Measurements from ENCODE around the gene VPS9D1. TPM values are rescaled to one million over a fixed set of nuclear protein-coding genes. Genes with fewer than 3 reads are reported as not detected.

The VPS9D1 gene
- total and polyA plus RNA-seq, 10 of the 15 experiments (the other 5 are each of a cell fraction or from before 2014, with no cell fraction given), result 0.65 to 4.2 (median 1.1) TPM

DNA sequence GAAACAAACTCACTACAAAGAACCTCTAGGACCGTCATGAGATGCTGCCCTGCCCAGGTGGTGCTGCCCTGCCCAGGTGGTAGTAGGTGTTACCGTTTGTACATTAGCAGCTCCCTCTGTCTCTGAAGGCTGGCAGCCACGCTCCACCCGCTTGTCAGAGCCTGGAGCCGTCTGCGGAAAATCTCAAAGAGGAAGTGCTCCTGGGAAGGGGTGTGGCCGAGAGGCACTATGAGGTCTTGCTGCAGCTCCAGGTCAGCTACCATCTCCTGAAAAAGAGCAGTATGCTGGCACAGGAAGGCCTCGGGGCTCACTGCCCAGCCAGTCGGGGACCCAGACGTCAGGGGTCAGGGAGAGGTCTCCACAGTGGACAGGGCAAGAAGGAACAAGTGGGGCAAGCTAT is 28.9 kb upstream of the VPS9D1 start:
- POLR2A ChIA-PET, result interaction anchor here (0.5 kb wide), 1 partner anchor 233 kb away, joined by 3 read pairs; no protein-coding TSS in a partner anchor
- H3K4me1 ChIP-seq (ENCODE audit: control insufficient read depth, insufficient read depth, low read length), result no peaks in the 10 kb centered on the region; the same call in 1 of the 2 replicates
- no peak for FAIRE-seq
- SMC1A ChIA-PET (ENCODE audit: uncharacterized antibody, unreplicated experiment), result no interaction called here
- peak; percentile 76 for TF ChIP-seq SPI1 (IDR thresholded peaks at IDR 0.05; ENCODE audit: borderline replicate concordance, insufficient read depth, low read depth, low read length)
- TF ChIP-seq, protein P1, sequence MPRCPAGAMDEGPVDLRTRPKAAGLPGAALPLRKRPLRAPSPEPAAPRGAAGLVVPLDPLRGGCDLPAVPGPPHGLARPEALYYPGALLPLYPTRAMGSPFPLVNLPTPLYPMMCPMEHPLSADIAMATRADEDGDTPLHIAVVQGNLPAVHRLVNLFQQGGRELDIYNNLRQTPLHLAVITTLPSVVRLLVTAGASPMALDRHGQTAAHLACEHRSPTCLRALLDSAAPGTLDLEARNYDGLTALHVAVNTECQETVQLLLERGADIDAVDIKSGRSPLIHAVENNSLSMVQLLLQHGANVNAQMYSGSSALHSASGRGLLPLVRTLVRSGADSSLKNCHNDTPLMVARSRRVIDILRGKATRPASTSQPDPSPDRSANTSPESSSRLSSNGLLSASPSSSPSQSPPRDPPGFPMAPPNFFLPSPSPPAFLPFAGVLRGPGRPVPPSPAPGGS (IDR thresholded peaks at IDR 0.05; ENCODE audit: borderline replicate concordance, insufficient read depth, low read depth, low read length, poor library complexity, severe bottlenecking), result no peak
- RAD21 ChIA-PET (ENCODE audit: unreplicated experiment), result no interaction called here
- H3K9ac ChIP-seq (ENCODE audit: control insufficient read depth, insufficient read depth, low read length), result no peak overlapping the region
- no peak overlapping the region for H3K27ac ChIP-seq (ENCODE audit: control insufficient read depth, insufficient read depth)
- 73% methylated on average over 10 of the region's 10 CpGs for WGBS (ENCODE audit: insufficient coverage, insufficient replicate concordance, low lambda C conversion rate, missing lambda C conversion rate)
- ATAC-seq, result no peak; the same call in 1 of the 3 replicates
- no peaks in the 10 kb centered on the region for H3K9me3 ChIP-seq (replicated peaks; ENCODE audit: control insufficient read depth, insufficient read depth, low read length)
- in situ Hi-C loops (cut with MboI), result no loop called here
- H3K79me2 ChIP-seq (ENCODE audit: control insufficient read depth, insufficient read depth, low read length), result no peaks in the 10 kb centered on the region
- no peaks in the 10 kb centered on the region for H4K20me1 ChIP-seq (ENCODE audit: control insufficient read depth, insufficient read depth)
- no TSS peak for BruUV-seq (replicated peaks)
- peaks cover 29 to 39% of the 10 kb centered on the region in 2 experiments; a peak in 3 of 4 replicates for H3K36me3 ChIP-seq (ENCODE audit: control insufficient read depth in 2 of 2, insufficient read depth in 2 of 2, low read length in 1 of 2)
- no peak overlapping the region for H2AFZ ChIP-seq (ENCODE audit: control insufficient read depth, low read depth, low read length)
- intact Hi-C loops (cut with micrococcal nuclease; ENCODE audit: unreplicated experiment), result no loop called here
- CTCF ChIA-PET, result interaction anchor here (0.6 to 1.3 kb wide), 4 partner anchors 45 to 123 kb away, joined by 3 to 4 read pairs (median 3); no protein-coding TSS in a partner anchor
- no peaks in the 10 kb centered on the region for H3K27me3 ChIP-seq (replicated peaks in 1 of 2; ENCODE audit: control insufficient read depth in 2 of 2, insufficient read depth in 2 of 2, low read length in 1 of 2)
- no peak for DNase-seq (ENCODE audit: low read depth, low spot score)
- no peak overlapping the region for H3K4me3 ChIP-seq
- no peak overlapping the region for H3K4me2 ChIP-seq (ENCODE audit: control insufficient read depth, insufficient read depth)

DNA sequence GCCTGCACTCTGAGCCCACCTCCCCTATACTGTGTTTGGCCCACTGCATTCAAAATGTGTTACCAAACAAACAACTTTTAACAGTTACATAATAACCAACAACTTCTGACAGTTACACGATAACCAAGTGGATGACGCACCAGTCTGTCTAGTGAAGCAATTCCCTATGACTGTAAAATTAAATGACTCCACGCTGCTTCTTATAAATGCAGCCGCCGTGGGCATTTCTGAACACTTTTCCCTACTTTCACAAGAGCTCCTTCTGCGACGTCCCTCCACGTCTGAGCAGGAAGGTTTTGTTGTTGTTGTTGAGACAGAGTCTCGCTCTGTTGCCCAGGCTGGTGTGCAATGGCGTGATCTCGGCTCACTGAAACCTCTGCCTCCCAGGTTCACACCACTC is 28.2 kb upstream of the VPS9D1 start:
- DNase-seq (ENCODE audit: low read depth, low spot score), result no peak
- no peaks in the 10 kb centered on the region; the same call in 1 of the 2 replicates for H3K4me1 ChIP-seq (ENCODE audit: control insufficient read depth, insufficient read depth, low read length)
- WGBS (ENCODE audit: insufficient coverage, insufficient replicate concordance, low lambda C conversion rate, missing lambda C conversion rate), result 97% methylated on average over 11 of the region's 11 CpGs
- in situ Hi-C loops (cut with MboI), result no loop called here
- no peaks in the 10 kb centered on the region for H3K27me3 ChIP-seq (replicated peaks in 1 of 2; ENCODE audit: control insufficient read depth in 2 of 2, insufficient read depth in 2 of 2, low read length in 1 of 2)
- intact Hi-C loops (cut with micrococcal nuclease; ENCODE audit: unreplicated experiment), result no loop called here
- no peak overlapping the region for H2AFZ ChIP-seq (ENCODE audit: control insufficient read depth, low read depth, low read length)
- ChIA-PET CTCF (interaction anchor here (0.6 to 1.3 kb wide), 2 partner anchors 81 to 111 kb away, joined by 3 to 4 read pairs; no protein-coding TSS in a partner anchor), SMC1A (ENCODE audit: uncharacterized antibody, unreplicated experiment) (no interaction called here), POLR2A (interaction anchor here (0.5 kb wide), 1 partner anchor 232 kb away, joined by 3 read pairs; no protein-coding TSS in a partner anchor), RAD21 (ENCODE audit: unreplicated experiment) (no interaction called here)
- no peak for FAIRE-seq
- no peaks in the 10 kb centered on the region for H3K9me3 ChIP-seq (replicated peaks; ENCODE audit: control insufficient read depth, insufficient read depth, low read length)
- H3K27ac ChIP-seq (ENCODE audit: control insufficient read depth, insufficient read depth), result no peak overlapping the region
- no peaks in the 10 kb centered on the region for H3K79me2 ChIP-seq (ENCODE audit: control insufficient read depth, insufficient read depth, low read length)
- no peak overlapping the region for H3K4me3 ChIP-seq
- no peak for ATAC-seq
- peaks cover 31 to 44% of the 10 kb centered on the region in 2 experiments; a peak in 3 of 4 replicates for H3K36me3 ChIP-seq (ENCODE audit: control insufficient read depth in 2 of 2, insufficient read depth in 2 of 2, low read length in 1 of 2)
- TF ChIP-seq BHLHE40 (IDR thresholded peaks at IDR 0.05; ENCODE audit: borderline replicate concordance in 1 of 2, low read depth in 2 of 2, low read length in 1 of 2) (no peak), GATAD2B (conservative IDR thresholded peaks at IDR 0.05; ENCODE audit: low read depth) (no peak), NFYB (IDR thresholded peaks at IDR 0.05; ENCODE audit: insufficient read depth, low read depth, low read length) (no peak), POLR2AphosphoS5 (IDR thresholded peaks at IDR 0.05; ENCODE audit: low read length) (no peak), JUNB (IDR thresholded peaks at IDR 0.05) (no peak), SIN3A (IDR thresholded peaks at IDR 0.05; ENCODE audit: low read depth, low read length) (no peak)
- TF ChIP-seq, protein P2, sequence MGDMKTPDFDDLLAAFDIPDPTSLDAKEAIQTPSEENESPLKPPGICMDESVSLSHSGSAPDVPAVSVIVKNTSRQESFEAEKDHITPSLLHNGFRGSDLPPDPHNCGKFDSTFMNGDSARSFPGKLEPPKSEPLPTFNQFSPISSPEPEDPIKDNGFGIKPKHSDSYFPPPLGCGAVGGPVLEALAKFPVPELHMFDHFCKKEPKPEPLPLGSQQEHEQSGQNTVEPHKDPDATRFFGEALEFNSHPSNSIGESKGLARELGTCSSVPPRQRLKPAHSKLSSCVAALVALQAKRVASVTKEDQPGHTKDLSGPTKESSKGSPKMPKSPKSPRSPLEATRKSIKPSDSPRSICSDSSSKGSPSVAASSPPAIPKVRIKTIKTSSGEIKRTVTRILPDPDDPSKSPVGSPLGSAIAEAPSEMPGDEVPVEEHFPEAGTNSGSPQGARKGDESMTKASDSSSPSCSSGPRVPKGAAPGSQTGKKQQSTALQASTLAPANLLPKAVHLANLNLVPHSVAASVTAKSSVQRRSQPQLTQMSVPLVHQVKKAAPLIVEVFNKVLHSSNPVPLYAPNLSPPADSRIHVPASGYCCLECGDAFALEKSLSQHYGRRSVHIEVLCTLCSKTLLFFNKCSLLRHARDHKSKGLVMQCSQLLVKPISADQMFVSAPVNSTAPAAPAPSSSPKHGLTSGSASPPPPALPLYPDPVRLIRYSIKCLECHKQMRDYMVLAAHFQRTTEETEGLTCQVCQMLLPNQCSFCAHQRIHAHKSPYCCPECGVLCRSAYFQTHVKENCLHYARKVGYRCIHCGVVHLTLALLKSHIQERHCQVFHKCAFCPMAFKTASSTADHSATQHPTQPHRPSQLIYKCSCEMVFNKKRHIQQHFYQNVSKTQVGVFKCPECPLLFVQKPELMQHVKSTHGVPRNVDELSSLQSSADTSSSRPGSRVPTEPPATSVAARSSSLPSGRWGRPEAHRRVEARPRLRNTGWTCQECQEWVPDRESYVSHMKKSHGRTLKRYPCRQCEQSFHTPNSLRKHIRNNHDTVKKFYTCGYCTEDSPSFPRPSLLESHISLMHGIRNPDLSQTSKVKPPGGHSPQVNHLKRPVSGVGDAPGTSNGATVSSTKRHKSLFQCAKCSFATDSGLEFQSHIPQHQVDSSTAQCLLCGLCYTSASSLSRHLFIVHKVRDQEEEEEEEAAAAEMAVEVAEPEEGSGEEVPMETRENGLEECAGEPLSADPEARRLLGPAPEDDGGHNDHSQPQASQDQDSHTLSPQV (IDR thresholded peaks at IDR 0.05), result no peak
- no peak overlapping the region for H3K9ac ChIP-seq (ENCODE audit: control insufficient read depth, insufficient read depth, low read length)
- no peaks in the 10 kb centered on the region for H4K20me1 ChIP-seq (ENCODE audit: control insufficient read depth, insufficient read depth)
- no TSS peak for BruUV-seq (replicated peaks)
- H3K4me2 ChIP-seq (ENCODE audit: control insufficient read depth, insufficient read depth), result no peak overlapping the region

All from GM12878 (cell line).